22Rv1 (cell line): ENCODE data around the gene HSPB7.
"Not testable (repeated sequence)": the region's sequence is repeated elsewhere in the genome, so short reads cannot be mapped to it uniquely, and the experiment has no call there.

ENCODE experiments used
- ZFX ChIP-seq: fragments of 450-650 bp; IDR thresholded peaks from 2 replicates; pipeline ENCODE4 v1.6.1; 2017; ENCODE audit warnings: antibody characterized with exemption, borderline replicate concordance
- TF ChIP-seq, protein P1 (sequence below): fragments of 450-650 bp; IDR thresholded peaks from 2 replicates; pipeline ENCODE4 v1.5.1; 2017; ENCODE audit warnings: mild to moderate bottlenecking

DNA sequence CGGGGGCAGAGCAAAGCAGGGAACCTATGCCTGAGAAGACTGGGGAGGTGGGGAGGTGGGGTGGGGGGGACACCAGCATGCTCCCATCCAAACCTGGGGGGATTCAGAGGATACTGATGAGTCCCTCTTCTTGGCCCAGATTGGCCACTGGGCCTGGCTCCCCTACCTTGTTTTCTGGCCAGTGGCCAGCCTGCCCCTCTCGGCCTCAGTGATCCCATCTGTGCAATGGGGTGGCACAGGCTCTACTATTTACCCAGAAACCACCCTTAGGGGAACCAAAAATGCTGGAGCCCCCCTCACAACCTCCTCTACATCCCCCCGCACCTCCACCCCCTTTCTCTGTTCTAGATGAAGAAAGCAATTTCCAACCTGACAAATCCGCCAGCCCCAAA, 38.7 kb upstream of the HSPB7 start:
- TF ChIP-seq, protein P1, sequence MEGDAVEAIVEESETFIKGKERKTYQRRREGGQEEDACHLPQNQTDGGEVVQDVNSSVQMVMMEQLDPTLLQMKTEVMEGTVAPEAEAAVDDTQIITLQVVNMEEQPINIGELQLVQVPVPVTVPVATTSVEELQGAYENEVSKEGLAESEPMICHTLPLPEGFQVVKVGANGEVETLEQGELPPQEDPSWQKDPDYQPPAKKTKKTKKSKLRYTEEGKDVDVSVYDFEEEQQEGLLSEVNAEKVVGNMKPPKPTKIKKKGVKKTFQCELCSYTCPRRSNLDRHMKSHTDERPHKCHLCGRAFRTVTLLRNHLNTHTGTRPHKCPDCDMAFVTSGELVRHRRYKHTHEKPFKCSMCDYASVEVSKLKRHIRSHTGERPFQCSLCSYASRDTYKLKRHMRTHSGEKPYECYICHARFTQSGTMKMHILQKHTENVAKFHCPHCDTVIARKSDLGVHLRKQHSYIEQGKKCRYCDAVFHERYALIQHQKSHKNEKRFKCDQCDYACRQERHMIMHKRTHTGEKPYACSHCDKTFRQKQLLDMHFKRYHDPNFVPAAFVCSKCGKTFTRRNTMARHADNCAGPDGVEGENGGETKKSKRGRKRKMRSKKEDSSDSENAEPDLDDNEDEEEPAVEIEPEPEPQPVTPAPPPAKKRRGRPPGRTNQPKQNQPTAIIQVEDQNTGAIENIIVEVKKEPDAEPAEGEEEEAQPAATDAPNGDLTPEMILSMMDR = not testable (repeated sequence)
- not testable (repeated sequence) for TF ChIP-seq ZFX
